Esophagus muscularis mucosa (tissue), 4 donors: Measurements from ENCODE around the gene DVL1.

Source experiments
- EP300 ChIP-seq: sonication (generic); formaldehyde crosslinking; IDR thresholded peaks from one replicate; pipeline ENCODE4 v1.6.1; 2017; ENCODE audit warnings: antibody characterized with exemption
- POLR2A ChIP-seq: fragments of 450-650 bp; IDR thresholded peaks from one replicate; pipeline ENCODE4 v1.6.1; 2017; ENCODE audit warnings: antibody characterized with exemption, moderate library complexity, mild to moderate bottlenecking, low read depth
- POLR2AphosphoS5 ChIP-seq, 2 donors: sonication (generic); formaldehyde crosslinking; IDR thresholded peaks; one replicate each; pipeline ENCODE4 v1.6.1; 2017; ENCODE audit warnings: antibody characterized with exemption in 2 of 2
- TF ChIP-seq, protein P1 (sequence below), 3 experiments: fragments of 200-600 bp in 2 of 3; fragments of 450-650 bp in 1 of 3; sonication (generic) in 2 of 3; IDR thresholded peaks; one replicate each; pipeline ENCODE4 v1.5.1; 2017 to 2019; ENCODE audit warnings: antibody characterized with exemption in 3 of 3, mild to moderate bottlenecking in 2 of 3, moderate library complexity in 1 of 3

DNA sequence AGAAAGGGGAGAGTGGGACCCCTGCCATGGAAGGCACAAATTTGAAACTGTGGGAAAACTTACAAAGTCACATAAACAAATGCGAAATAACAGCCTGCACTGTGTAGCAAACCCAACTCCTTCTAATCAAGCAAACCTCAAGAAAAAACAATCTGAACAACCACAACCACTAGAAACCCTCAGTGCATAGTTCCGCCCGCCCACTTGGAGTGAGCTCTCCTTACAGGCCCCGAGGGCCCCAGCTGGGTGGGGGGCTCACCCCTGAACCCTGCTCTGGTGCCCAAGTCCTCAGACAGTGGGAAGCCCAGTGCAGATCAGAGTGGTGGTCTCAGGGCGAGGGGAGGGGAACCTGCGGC lies 10.1 kb upstream of the DVL1 start:
- TF ChIP-seq POLR2AphosphoS5 (IDR thresholded peaks at IDR 0.05) = no peak
- no peak for TF ChIP-seq POLR2A
- TF ChIP-seq, protein P1, sequence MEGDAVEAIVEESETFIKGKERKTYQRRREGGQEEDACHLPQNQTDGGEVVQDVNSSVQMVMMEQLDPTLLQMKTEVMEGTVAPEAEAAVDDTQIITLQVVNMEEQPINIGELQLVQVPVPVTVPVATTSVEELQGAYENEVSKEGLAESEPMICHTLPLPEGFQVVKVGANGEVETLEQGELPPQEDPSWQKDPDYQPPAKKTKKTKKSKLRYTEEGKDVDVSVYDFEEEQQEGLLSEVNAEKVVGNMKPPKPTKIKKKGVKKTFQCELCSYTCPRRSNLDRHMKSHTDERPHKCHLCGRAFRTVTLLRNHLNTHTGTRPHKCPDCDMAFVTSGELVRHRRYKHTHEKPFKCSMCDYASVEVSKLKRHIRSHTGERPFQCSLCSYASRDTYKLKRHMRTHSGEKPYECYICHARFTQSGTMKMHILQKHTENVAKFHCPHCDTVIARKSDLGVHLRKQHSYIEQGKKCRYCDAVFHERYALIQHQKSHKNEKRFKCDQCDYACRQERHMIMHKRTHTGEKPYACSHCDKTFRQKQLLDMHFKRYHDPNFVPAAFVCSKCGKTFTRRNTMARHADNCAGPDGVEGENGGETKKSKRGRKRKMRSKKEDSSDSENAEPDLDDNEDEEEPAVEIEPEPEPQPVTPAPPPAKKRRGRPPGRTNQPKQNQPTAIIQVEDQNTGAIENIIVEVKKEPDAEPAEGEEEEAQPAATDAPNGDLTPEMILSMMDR (IDR thresholded peaks at IDR 0.05) = no peak
- no peak for TF ChIP-seq EP300
